H1 (cell line): ENCODE data around the gene WIPI1. TPM values are rescaled to one million over a fixed set of nuclear protein-coding genes. Genes with fewer than 3 reads are reported as not detected.

Experiments
- CTCF ChIA-PET: fragments of 300-600 bp; sonication (Branson Sonifier 250); formaldehyde crosslinking; loops from one replicate; lab custom pipeline; 2021; ENCODE audit not compliant: partially characterized antibody; lab: Charles Lee
- POLR2A ChIA-PET: fragments of 300-600 bp; sonication (Branson Sonifier 250); formaldehyde crosslinking; loops from one replicate; lab custom pipeline; 2021; ENCODE audit warnings: inconsistent platforms; ENCODE audit not compliant: partially characterized antibody; lab: Charles Lee
- DNase-seq, 2 experiments: peaks; one replicate each; pipeline versions ENCODE4 v3.0.0 to v3.0.0-alpha.2; 2010 to 2022; ENCODE audit warnings: low spot score in 2 of 2, low read depth in 1 of 2, mixed read lengths in 1 of 2
- FAIRE-seq: peaks from 2 replicates; lab custom pipeline; 2011; peaks lifted over from hg19 to GRCh38; lab: Jason Lieb, UNC
- H2AFZ ChIP-seq: 2 replicates; pipeline ENCODE4 v1.8.1; 2012; ENCODE audit warnings: low read length, inconsistent platforms
- H2AK5ac ChIP-seq: 2 replicates; pipeline ENCODE4 v1.6.1; 2013; ENCODE audit warnings: low read depth, low read length
- H2BK120ac ChIP-seq: replicated peaks from 2 replicates; pipeline ENCODE3; 2013; ENCODE audit warnings: low read depth, low read length, inconsistent platforms
- H2BK12ac ChIP-seq: 2 replicates; pipeline ENCODE4 v1.6.1; 2013; ENCODE audit warnings: low read depth, low read length
- H2BK15ac ChIP-seq: 2 replicates; pipeline ENCODE4 v1.6.1; 2013; ENCODE audit warnings: low read length
- H2BK20ac ChIP-seq: 2 replicates; pipeline ENCODE4 v1.6.1; 2013; ENCODE audit warnings: low read length
- H2BK5ac ChIP-seq: 2 replicates; pipeline ENCODE4 v1.6.1; 2013; ENCODE audit warnings: low read depth, low read length
- H3K14ac ChIP-seq: 2 replicates; pipeline ENCODE4 v1.6.1; 2013; ENCODE audit warnings: inconsistent platforms; ENCODE audit not compliant: insufficient read length
- H3K18ac ChIP-seq: 2 replicates; pipeline ENCODE4 v1.6.1; 2013; ENCODE audit warnings: low read length; ENCODE audit errors: extremely low read depth
- H3K23ac ChIP-seq: 2 replicates; pipeline ENCODE4 v1.6.1; 2013; ENCODE audit warnings: inconsistent platforms; ENCODE audit not compliant: insufficient read length
- H3K23me2 ChIP-seq: 2 replicates; pipeline ENCODE4 v1.6.1; 2013; ENCODE audit warnings: low read depth, low read length
- H3K27ac ChIP-seq: 2 replicates; pipeline ENCODE4 v1.6.1; 2011; ENCODE audit warnings: low read depth, low read length, inconsistent platforms
- H3K27me3 ChIP-seq, 4 experiments: replicated peaks in 1 of 4; 1 replicate in 1 of 4; 2 replicates in 3 of 4; pipeline versions ENCODE4 v1.6.1 to v1.8.1; 2011 to 2013; ENCODE audit warnings: low read length in 3 of 4, mild to moderate bottlenecking in 3 of 4, inconsistent platforms in 2 of 4, mixed read lengths in 2 of 4, moderate library complexity in 1 of 4; ENCODE audit not compliant: control insufficient read depth in 3 of 4, insufficient read depth in 3 of 4; ENCODE audit errors: extremely low read depth in 1 of 4
- H3K36me3 ChIP-seq, 4 experiments: 2 replicates each; pipeline versions ENCODE4 v1.6.1 to v1.8.1; 2011 to 2013; ENCODE audit warnings: mild to moderate bottlenecking in 4 of 4, low read length in 3 of 4, moderate library complexity in 2 of 4, control low read depth in 1 of 4, inconsistent platforms in 1 of 4; ENCODE audit not compliant: insufficient read depth in 4 of 4, control insufficient read depth in 2 of 4
- H3K4ac ChIP-seq: replicated peaks from 2 replicates; pipeline ENCODE3; 2013; ENCODE audit warnings: low read length, low read depth, mixed read lengths, inconsistent platforms; ENCODE audit not compliant: insufficient read length
- H3K4me1 ChIP-seq, 4 experiments: replicated peaks in 1 of 4; 1 replicate in 1 of 4; 2 replicates in 3 of 4; pipeline versions ENCODE4 v1.6.1 to v1.8.1; 2011 to 2013; ENCODE audit warnings: low read length in 3 of 4, inconsistent platforms in 2 of 4, mixed read lengths in 1 of 4; ENCODE audit not compliant: insufficient read depth in 4 of 4, control insufficient read depth in 3 of 4
- H3K4me2 ChIP-seq, 2 experiments: 2 replicates each; pipeline versions ENCODE4 v1.6.1 to v1.8.1; 2011 to 2013; ENCODE audit warnings: low read depth in 2 of 2, low read length in 2 of 2, control low read depth in 1 of 2, inconsistent platforms in 1 of 2, mild to moderate bottlenecking in 1 of 2; ENCODE audit not compliant: insufficient read depth in 1 of 2
- H3K4me3 ChIP-seq, 4 experiments: fragments of 200-600, 300-600 bp in 1 of 4; sonication (generic), shearing (Covaris generic), sonication (Bioruptor Twin) in 1 of 4; 2 replicates each; pipeline versions ENCODE4 v1.5.1 to v1.8.1; 2011 to 2016; ENCODE audit warnings: low read length in 4 of 4, low read depth in 3 of 4, control low read depth in 2 of 4, inconsistent platforms in 2 of 4, mild to moderate bottlenecking in 2 of 4, mixed read lengths in 1 of 4, moderate library complexity in 1 of 4; ENCODE audit not compliant: insufficient read depth in 2 of 4; ENCODE audit errors: extremely low read depth in 1 of 4
- H3K56ac ChIP-seq: replicated peaks from 2 replicates; pipeline ENCODE3; 2013; ENCODE audit warnings: low read depth, mild to moderate bottlenecking, mixed read lengths, low read length, inconsistent platforms; ENCODE audit not compliant: insufficient read length
- H3K79me1 ChIP-seq: 2 replicates; pipeline ENCODE4 v1.6.1; 2013; ENCODE audit warnings: low read depth, low read length, control low read depth
- H3K79me2 ChIP-seq, 2 experiments: 2 replicates each; pipeline versions ENCODE4 v1.6.1 to v1.8.1; 2012 to 2013; ENCODE audit warnings: low read length in 2 of 2, mild to moderate bottlenecking in 2 of 2, inconsistent platforms in 1 of 2; ENCODE audit not compliant: insufficient read depth in 2 of 2, control insufficient read depth in 1 of 2
- H3K9ac ChIP-seq, 4 experiments: replicated peaks in 1 of 4; 1 replicate in 1 of 4; 2 replicates in 3 of 4; pipeline versions ENCODE4 v1.6.1 to v1.8.1; 2011 to 2013; ENCODE audit warnings: low read depth in 3 of 4, low read length in 3 of 4, control low read depth in 2 of 4, mild to moderate bottlenecking in 2 of 4, moderate library complexity in 2 of 4, inconsistent platforms in 1 of 4; ENCODE audit errors: extremely low read depth in 1 of 4
- H3K9me3 ChIP-seq, 2 experiments: 2 replicates each; pipeline versions ENCODE4 v1.6.1 to v1.8.1; 2012 to 2013; ENCODE audit warnings: mild to moderate bottlenecking in 2 of 2, moderate library complexity in 2 of 2, control low read depth in 1 of 2, inconsistent platforms in 1 of 2, low read depth in 1 of 2, low read length in 1 of 2, mixed read lengths in 1 of 2; ENCODE audit not compliant: insufficient read depth in 2 of 2
- H4K20me1 ChIP-seq, 2 experiments: replicated peaks in 1 of 2; 2 replicates each; pipeline versions ENCODE3 to v1.8.1; 2011 to 2013; ENCODE audit warnings: inconsistent platforms in 2 of 2, low read length in 2 of 2, mild to moderate bottlenecking in 1 of 2; ENCODE audit not compliant: insufficient read depth in 2 of 2, control insufficient read depth in 1 of 2
- H4K5ac ChIP-seq: 2 replicates; pipeline ENCODE4 v1.6.1; 2013; ENCODE audit warnings: low read length, low read depth, mixed read lengths, inconsistent platforms; ENCODE audit not compliant: insufficient read length
- H4K8ac ChIP-seq: 2 replicates; pipeline ENCODE4 v1.8.0; 2013; ENCODE audit warnings: mild to moderate bottlenecking, moderate library complexity, low read length, inconsistent platforms; ENCODE audit not compliant: insufficient read depth; ENCODE audit errors: extremely low read depth
- H4K91ac ChIP-seq: replicated peaks from 2 replicates; pipeline ENCODE3; 2013; ENCODE audit warnings: low read length, mixed read lengths, inconsistent platforms; ENCODE audit not compliant: insufficient read length
- BRCA1 ChIP-seq: IDR thresholded peaks from 2 replicates; pipeline ENCODE4 v1.6.1; 2012; ENCODE audit warnings: low read depth, low read length, improper control_type of control experiment
- CBX5 ChIP-seq: fragments of 300-800, 300-1000 bp; sonication (generic); IDR thresholded peaks from 2 replicates; pipeline ENCODE4 v1.7.1; 2016; ENCODE audit warnings: antibody characterized with exemption, low read length, low read depth
- CEBPB ChIP-seq: IDR thresholded peaks from 2 replicates; pipeline ENCODE4 v1.6.1; 2012; ENCODE audit warnings: low read depth, low read length
- CHD1 ChIP-seq: IDR thresholded peaks from 2 replicates; pipeline ENCODE4 v1.6.1; 2012; ENCODE audit warnings: low read depth, low read length, improper control_type of control experiment
- CTBP2 ChIP-seq: IDR thresholded peaks from 2 replicates; pipeline ENCODE4 v1.7.0; 2011; ENCODE audit warnings: borderline replicate concordance, mild to moderate bottlenecking, moderate library complexity, mixed read lengths, low read length; ENCODE audit not compliant: insufficient read depth, insufficient read length
- HDAC2 ChIP-seq, 2 experiments: fragments of 300-600 bp in 1 of 2; sonication (generic) in 1 of 2; IDR thresholded peaks; 2 replicates each; pipeline ENCODE4 v1.6.1; 2011 to 2012; ENCODE audit warnings: low read depth in 2 of 2, low read length in 2 of 2, mild to moderate bottlenecking in 2 of 2, moderate library complexity in 2 of 2, borderline replicate concordance in 1 of 2, inconsistent platforms in 1 of 2
- KDM4A ChIP-seq: IDR thresholded peaks from one replicate; pipeline ENCODE4 v1.7.1; 2012; ENCODE audit warnings: low read depth, mild to moderate bottlenecking, moderate library complexity, low read length, inconsistent platforms; ENCODE audit not compliant: severe bottlenecking
- MAFK ChIP-seq: IDR thresholded peaks from 2 replicates; pipeline ENCODE4 v1.6.1; 2012; ENCODE audit warnings: low read depth, mild to moderate bottlenecking, improper control_type of control experiment, low read length
- POLR2AphosphoS5 ChIP-seq: IDR thresholded peaks from 2 replicates; pipeline ENCODE4 v1.6.1; 2011; ENCODE audit warnings: low read depth, low read length
- TBP ChIP-seq: IDR thresholded peaks from 2 replicates; pipeline ENCODE4 v1.6.1; 2011; ENCODE audit warnings: low read depth, low read length, improper control_type of control experiment
- USF2 ChIP-seq: IDR thresholded peaks from 2 replicates; pipeline ENCODE4 v1.6.1; 2011; ENCODE audit warnings: low read length, improper control_type of control experiment
- WGBS, 2 experiments: shearing (Covaris generic) in 1 of 2; methylation state at CpG; one replicate each; pipeline versions ENCODE4 v1.1.6 to v1.1.7; 2013 to 2015; ENCODE audit warnings: low lambda C conversion rate in 2 of 2, mixed read lengths in 2 of 2, inconsistent platforms in 1 of 2, low coverage in 1 of 2, missing lambda C conversion rate in 1 of 2; ENCODE audit not compliant: insufficient replicate concordance in 2 of 2, insufficient coverage in 1 of 2, insufficient read length in 1 of 2; ENCODE audit errors: extremely low coverage in 1 of 2, missing lambda C conversion rate in 1 of 2; 5-methylcytosine and 5-hydroxymethylcytosine counted together
- polyA plus RNA-seq, 7 experiments: library from polyadenylated mRNA; depleted of rRNA in 3 of 7; stranded (reverse) in 5 of 7; unstranded in 2 of 7; fragments of >200 nt in 5 of 7; fragments of 200-250 nt in 2 of 7; gene quantifications; 1 replicate in 5 of 7; 2 replicates in 1 of 7; 4 replicates in 1 of 7; pipeline versions ENCODE4 v1.2.1 to v1.2.3, GENCODE V29; 2011 to 2013; ENCODE audit warnings: missing spikeins in 2 of 7, mixed read lengths in 2 of 7
- total RNA-seq: library from RNA; stranded (reverse); fragmentation: NEBNext Ultra II Directional; extraction: Animal tissue kit (Norgen Biotek cat#: 25700); gene quantifications from 2 replicates; pipeline ENCODE4 v1.2.1, GENCODE V29; 2021

The WIPI1 gene
- total and polyA plus RNA-seq, 2 of the 8 experiments (the other 6 are each of a cell fraction or from before 2014, with no cell fraction given): 16.6 to 17.4 TPM

GRCh38 chr17:68399638-68400403 lies 57.5 kb downstream of the WIPI1 start:
- Histone ChIP-seq H4K5ac (no peak overlapping the region), H3K23ac (no peak overlapping the region), H3K79me1 (no peaks in the 10 kb centered on the region), H4K20me1 (no peaks in the 10 kb centered on the region), H3K79me2 (no peaks in the 10 kb centered on the region), H3K4me2 (no peak overlapping the region; a peak in 1 of 4 replicates), H3K9me3 (peaks cover 2 to 3% of the 10 kb centered on the region in 2 experiments; a peak in 1 of 4 replicates), H2BK15ac (no peak overlapping the region), H3K4me3 (no peak overlapping the region), H3K18ac (no peak overlapping the region), H3K4ac (no peak overlapping the region), H4K91ac (no peak overlapping the region), H2BK20ac (0 out of 2 replicates have a peak overlapping the region, but pooled peaks have one; percentile 39), H2AK5ac (no peak overlapping the region), H2AFZ (no peak overlapping the region), H3K23me2 (no peaks in the 10 kb centered on the region), H3K36me3 (no peaks in the 10 kb centered on the region), H3K27ac (no peak overlapping the region), H3K14ac (no peak overlapping the region), H3K9ac (no peak overlapping the region), H2BK120ac (no peak overlapping the region), H2BK12ac (no peak overlapping the region), H3K4me1 (peaks cover 0 to 2% (median 0%) of the 10 kb centered on the region in 4 experiments; a peak in 1 of 7 replicates), H3K56ac (no peak overlapping the region), H2BK5ac (no peak overlapping the region), H4K8ac (no peak overlapping the region), H3K27me3 (no peaks in the 10 kb centered on the region)
- ChIA-PET CTCF (interaction anchor here (0.6 to 4.4 kb wide), 67 partner anchors 8 to 339 kb away, joined by 3 to 98 read pairs (median 4); partner anchors contain the start of gene AMZ2), POLR2A (interaction anchor here (1.2 to 2.0 kb wide), 3 partner anchors 14 to 111 kb away, joined by 5 to 9 read pairs (median 5); partner anchors contain the start of genes ARSG and SLC16A6)
- DNase-seq (peak in 1 of 2 experiments; percentile 41), FAIRE-seq (no peak)
- WGBS, 2 experiments: 87% methylated on average over 19 of the region's 19 CpGs; no CpG with 5 or more reads in 1 of the 2 experiments
- no peak for TF ChIP-seq CBX5
- TF ChIP-seq CEBPB: no peak
- no peak for TF ChIP-seq USF2
- TF ChIP-seq HDAC2 (IDR thresholded peaks at IDR 0.05; ENCODE audit: borderline replicate concordance in 1 of 2, low read depth in 2 of 2, low read length in 2 of 2): no peak
- TF ChIP-seq MAFK: no peak
- TF ChIP-seq POLR2AphosphoS5: no peak
- no peak for TF ChIP-seq BRCA1
- no peak for TF ChIP-seq CHD1
- TF ChIP-seq CTBP2: no peak
- no peak for TF ChIP-seq KDM4A
- no peak for TF ChIP-seq TBP
